Hematopoietic multipotent progenitor cell treated with erythropoietin and hydrocortisone succinate and interleukin-3 and kit ligand, for 15 days (in vitro differentiated cells): Measurements from ENCODE around the gene IGFLR1.

Experiments used
- DNase-seq: peaks from one replicate; pipeline ENCODE4 v3.0.0-alpha.2; 2015; ENCODE audit warnings: low spot score

The IGFLR1 gene, protein sequence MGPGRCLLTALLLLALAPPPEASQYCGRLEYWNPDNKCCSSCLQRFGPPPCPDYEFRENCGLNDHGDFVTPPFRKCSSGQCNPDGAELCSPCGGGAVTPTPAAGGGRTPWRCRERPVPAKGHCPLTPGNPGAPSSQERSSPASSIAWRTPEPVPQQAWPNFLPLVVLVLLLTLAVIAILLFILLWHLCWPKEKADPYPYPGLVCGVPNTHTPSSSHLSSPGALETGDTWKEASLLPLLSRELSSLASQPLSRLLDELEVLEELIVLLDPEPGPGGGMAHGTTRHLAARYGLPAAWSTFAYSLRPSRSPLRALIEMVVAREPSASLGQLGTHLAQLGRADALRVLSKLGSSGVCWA

DNA sequence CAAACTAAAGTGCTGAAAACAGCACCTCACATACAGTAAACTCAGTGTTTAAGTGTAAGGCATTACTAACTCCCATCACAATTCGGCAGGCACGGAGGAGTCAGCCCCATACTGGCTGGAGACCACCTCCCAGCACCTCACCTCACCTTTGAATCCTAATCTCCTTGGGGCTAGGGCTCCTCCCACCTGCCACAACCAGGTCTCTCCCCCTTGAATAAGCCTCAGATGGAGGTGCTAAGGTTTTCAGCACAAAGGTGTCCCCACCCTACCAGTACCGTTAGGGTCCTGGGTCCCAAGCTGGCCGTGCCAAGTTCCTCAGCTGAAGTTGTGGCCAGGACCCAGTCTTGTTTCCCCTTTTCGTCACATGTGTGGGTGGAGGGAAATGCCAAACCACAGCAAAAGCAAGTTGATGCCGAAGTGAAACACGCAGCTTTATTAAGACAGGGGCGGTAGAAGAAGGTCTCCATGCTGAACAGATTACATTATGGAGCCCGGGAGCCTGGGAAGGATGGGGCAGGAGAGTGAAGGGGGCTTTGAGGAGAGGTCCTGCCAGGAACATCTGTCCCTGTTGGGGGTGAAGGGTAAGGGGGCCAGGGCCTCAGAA lies at the start of gene IGFLR1:
Gene IGFLR1 (minus strand): TSS at position 332 of the 604 bp plus-strand sequence. CDS start 1,272 bp downstream, outside the sequence.
- DNase-seq, result no peak

DNA sequence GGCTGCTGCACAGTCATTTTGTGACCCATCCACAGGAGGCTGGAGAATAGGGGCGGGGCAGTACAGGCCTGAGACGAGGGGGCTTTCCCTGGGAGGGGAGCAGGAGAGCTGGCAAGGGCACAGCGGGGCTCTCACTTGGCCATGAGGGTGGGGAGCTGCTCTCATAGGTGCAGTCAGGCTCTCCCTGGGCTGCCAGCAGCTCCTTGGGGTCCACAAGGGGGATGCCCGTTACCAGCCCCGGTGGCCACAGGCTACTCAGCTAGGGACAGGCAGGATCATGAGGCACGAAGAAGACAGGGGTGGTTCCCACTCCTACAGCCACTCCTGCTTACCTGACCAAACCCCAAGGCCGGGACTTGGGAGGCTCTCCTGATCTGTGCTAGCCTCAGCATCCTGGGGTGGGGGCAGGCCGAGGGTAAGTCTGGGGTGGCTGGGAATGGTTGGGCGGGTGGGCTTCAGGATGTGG lies 49.6 kb upstream of the IGFLR1 start:
- DNase-seq, result no peak

DNA sequence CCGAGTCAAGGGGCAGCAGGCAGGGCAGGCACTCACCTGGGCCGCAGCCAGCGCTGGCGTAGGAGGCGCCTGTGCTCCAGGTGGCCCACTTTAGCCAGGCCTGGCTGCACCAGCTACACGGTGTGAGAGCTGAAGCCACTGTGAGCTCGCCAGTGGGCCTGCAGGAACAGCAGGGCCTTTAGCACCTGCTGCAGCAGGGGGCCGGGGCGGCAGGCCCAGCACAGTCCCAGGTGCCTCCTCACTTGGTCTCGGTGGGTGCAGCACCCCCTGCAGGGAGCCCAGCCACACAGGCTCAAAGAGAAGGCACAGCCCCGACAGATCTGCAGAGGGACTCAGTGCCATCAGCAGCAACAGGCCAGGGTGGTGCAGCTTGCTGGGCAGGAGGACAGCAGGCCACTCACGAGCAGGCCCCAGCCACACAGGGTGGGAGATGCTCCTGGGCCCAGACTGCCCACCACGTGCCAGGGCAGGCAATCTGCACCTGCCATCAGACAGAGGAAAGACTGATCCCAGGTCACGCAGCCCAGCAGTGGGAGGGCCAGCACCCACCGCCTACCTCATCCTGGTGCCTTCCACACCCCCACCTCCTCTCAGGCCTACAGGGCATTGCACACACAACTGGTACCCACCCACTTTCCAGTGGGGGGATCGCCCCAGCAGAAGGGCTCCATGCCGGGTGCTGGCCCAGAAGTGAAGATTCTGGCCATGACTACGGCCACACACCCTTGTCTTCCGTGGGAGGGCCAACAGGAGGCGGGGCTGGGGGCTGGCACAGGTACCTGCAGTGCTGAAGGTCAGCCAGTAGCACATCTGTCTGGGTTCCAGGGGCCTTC lies 48.9 kb upstream of the IGFLR1 start:
- DNase-seq, result no peak

DNA sequence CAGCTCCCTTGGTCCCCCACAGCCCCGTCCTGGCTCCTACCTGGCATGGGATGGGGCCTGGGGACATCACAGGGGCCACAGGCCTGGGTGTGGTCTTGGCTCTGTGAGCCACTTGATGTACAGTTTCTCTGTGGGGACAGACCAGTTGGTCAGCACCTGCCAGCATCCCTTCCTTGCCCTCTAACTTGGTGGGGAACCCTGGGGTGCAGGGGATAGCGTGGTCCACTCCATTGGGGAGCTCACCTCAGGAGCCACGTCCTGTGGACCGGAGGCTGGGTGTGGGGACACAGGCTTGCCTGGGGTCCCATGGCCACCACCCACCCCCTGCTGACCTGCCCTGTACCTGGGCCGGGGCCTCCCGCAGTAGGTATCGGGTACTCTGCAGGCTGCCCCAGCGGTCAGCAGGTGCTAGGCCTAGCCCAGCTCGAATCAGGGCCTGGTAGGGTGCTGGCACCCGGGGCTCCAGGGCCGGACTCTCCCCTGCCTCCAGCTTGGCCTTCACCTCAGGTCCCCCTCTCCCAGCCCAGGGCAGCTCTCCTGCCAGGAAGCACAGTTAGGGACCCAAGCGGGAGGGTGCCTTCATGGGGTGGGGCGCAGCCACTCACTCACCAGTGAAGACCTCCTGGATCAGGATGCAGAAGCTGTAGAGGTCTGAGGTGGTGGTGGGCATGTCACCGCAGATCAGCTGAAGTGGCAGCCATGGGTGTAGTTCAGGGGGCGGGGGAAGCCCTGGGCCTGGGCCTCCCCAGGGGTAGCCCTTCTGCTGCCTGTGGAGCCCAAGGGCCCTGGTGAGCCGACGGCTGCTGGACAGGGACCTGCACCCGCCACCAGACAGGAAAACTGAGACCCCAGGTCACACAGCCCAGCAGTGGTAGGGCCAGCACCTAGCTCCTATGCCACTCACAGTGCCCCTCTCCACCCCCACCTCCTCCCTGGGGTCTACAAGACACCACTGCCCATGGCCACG lies 48.0 kb upstream of the IGFLR1 start:
- no peak for DNase-seq

DNA sequence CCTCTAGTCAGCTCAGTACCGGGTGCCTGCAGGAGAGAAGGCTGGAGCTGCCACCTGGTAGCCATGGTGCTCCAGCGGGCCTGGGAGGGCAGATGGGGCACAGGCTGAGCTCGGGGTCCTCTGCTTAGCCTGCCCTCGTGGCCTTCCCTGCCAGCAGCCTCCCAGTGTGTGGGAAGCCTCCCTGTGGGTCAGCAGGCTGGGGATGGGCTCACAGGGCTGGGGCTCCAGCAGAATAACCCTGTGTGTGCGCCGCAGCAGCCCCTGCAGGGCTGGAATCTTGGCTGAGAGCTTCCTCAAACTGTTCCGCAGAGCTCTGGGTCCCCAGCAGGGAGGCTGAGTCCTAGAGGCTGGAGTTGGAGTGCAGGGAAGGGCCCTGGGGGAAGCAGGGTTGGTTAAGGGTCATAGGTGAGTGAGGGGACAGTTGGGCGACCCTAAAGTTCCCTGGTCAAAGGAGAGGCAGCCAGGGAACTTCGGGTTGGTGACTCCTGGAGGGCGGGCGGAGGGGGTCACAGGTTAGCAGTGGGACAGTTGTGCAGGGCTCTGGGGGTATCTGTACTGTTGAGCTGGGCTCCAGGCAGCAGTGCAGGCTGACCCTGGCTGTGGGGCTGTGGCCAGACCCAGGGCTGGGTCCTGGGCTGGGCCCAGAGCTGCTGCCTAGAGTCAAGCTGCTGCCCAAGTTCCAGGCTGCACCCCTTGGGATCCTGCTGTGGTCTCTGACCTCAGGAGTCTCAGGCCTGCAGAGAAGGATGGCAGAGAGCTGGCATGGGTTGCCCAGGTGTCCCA lies 47.1 kb upstream of the IGFLR1 start:
- no peak for DNase-seq

DNA sequence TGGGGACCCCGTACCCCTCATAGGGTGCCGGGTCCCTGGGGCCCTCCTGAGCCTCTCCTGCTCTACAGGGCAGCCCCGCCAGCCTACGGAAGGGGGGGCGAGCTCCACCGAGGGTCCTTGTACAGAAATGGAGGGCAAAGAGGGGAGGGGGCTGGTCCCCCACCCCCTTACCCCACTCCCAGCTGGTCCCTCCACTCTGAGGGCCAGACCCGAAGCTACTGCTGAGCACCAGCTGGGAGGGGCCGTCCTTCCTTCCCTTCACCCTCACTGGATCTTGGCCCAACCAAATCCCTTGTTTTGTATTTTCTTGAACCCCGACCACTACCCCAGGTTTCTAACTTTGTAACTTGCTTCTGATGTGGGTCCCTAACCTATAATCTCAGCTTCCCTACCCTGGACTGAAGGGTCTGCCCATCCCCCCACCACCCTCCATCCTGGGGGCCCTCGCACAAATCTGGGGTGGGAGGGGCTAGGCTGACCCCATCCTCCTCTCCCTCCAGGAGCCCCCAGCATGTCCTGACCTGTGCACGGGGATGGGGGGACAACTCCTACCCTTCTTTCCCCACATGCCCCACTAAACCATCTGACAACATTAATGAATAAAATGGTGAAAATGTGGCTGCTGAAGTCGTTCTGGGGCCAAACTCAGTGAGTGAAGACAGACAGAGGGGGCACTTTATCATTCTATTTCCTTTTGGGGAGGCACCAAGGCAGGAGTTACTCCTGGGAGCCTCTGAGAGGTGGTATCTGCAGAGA lies 46.1 kb upstream of the IGFLR1 start:
- DNase-seq, result no peak

DNA sequence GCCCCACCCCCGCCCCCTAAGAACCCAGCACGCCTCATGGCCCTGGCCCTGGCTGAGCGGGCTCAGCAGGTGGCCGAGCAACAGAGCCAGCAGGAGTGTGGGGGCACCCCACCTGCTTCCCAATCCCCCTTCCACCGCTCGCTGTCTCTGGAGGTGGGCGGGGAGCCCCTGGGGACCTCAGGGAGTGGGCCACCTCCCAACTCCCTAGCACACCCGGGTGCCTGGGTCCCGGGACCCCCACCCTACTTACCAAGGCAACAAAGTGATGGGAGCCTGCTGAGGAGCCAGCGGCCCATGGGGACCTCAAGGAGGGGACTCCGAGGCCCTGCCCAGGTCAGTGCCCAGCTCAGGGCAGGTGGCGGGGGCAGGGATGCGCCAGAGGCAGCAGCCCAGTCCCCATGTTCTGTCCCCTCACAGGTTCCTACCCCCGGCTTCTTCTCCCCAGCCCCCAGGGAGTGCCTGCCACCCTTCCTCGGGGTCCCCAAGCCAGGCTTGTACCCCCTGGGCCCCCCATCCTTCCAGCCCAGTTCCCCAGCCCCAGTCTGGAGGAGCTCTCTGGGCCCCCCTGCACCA lies 45.1 kb upstream of the IGFLR1 start:
- DNase-seq, result no peak

DNA sequence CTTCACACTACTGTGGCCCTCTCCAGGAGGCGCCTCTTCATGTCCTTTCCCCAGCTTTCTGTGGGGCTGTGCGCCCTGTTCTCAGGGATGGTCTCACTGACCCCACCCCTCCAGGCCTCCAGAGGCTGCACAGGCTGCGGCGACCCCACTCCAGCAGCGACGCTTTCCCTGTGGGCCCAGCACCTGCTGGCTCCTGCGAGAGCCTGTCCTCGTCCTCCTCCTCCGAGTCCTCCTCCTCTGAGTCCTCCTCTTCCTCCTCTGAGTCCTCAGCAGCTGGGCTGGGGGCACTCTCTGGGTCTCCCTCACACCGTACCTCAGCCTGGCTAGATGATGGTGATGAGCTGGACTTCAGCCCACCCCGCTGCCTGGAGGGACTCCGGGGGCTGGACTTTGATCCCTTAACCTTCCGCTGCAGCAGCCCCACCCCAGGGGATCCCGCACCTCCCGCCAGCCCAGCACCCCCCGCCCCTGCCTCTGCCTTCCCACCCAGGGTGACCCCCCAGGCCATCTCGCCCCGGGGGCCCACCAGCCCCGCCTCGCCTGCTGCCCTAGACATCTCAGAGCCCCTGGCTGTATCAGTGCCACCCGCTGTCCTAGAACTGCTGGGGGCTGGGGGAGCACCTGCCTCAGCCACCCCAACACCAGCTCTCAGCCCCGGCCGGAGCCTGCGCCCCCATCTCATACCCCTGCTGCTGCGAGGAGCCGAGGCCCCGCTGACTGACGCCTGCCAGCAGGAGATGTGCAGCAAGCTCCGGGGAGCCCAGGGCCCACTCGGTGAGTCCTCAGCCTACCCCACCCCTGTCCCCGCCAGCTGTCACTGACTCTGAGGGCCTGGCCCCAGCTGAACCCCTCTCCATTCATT lies 44.3 kb upstream of the IGFLR1 start:
- DNase-seq, result no peak

DNA sequence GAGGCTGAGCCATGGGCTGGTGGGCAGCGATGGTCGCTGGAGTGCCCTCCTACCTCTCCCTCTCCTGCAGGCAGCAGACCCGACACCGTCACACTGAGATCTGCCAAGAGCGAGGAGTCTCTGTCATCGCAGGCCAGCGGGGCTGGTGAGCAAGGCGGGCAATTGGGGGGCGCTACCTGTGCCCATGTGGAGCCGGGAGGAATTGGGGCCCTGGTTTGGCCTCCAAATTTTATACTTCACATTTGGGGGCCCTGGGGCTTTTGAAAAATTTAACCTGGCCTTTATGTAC lies 43.0 kb upstream of the IGFLR1 start:
- no peak for DNase-seq

DNA sequence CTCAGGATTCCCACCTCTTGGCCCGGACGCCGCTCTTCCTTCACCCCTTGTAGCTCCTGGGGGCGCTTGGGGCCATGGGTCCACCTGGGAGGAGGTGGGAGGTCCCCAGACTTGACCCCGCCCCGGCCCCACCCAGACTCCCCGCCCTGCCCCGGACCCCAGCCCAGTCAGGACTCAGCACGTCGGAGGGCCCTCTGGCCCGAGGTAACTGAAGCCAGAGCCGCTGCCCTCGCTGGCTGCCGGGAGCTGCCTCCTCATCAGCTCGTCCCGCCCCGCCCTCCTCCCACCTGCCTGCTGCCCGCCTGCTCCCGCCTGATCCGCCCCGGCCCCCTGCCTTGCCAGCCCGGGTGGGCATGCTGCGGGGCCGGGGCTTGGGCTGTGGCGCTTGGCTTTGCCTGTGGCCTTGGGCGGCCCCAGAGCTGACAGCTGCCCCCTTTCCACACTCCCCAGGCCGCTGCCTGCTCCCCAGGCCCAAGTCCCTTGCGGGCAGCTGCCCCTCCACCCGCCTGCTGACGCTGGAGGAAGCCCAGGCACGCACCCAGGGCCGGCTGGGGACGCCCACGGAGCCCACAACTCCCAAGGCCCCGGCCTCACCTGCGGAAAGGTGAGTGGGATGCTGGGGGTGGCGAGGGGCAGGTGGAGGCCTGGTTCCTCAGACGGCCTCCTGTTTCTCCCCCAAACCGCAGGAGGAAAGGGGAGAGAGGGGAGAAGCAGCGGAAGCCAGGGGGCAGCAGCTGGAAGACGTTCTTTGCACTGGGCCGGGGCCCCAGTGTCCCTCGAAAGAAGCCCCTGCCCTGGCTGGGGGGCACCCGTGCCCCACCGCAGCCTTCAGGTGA lies 42.5 kb upstream of the IGFLR1 start:
- DNase-seq, result no peak

DNA sequence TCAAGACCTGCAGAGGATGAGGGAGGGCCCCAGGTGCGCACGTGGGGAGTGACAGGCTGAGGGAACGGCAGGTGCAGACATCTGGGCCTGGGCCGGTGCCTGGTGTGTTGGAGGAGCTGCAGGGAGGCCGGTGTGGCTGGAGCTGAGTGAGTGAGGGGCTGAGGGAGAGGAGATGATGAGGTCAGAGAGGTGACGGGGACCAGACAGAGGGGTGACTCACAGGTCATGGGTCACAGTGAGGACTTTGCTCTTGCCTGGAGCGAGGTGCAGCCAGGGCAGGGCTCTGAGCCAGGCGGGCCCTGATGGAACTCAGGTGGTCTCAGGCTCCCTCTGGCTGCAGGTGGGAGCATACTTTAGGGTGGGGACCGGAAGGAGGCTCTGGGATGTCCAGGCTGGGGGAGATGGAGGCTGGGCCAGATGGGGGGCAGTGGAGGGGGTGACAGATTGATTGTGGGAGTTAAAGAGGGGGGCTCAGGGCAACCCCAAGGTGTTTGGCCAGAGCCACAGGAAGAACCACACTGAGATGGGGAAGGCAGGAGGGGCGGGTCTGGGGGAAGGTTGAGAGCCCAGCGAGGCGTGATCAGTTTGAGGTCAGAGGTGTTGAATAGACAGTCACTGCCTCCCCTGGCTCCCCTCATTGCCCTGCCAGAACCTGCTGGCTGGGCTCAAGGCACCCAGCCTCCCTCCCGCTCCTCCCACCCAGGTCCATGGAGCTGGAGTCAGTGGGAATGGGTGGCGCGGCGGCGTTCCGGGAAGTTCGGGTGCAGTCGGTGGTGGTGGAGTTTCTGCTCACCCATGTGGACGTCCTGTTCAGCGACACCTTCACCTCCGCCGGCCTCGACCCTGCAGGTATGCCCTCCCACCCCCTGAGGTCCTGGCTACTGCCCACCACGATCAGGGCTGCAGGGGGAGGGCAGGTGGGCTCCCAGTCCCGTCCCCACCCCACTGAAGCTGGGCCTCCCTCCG lies 41.5 kb upstream of the IGFLR1 start:
- DNase-seq, result no peak

DNA sequence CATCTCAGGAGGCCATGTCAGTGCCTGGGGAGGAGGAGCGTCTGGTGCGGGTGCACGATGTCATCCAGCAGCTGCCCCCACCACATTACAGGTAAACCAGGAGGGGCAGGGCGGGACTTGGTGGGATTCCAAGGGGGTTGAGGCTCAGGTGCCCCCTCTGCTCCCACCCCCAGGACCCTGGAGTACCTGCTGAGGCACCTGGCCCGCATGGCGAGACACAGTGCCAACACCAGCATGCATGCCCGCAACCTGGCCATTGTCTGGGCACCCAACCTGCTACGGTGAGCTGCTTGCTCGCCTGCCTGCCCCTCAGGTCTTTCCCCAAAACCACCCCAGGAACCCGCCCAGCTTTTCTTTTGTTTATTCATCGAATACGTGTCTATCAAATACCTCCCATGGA lies 40.3 kb upstream of the IGFLR1 start:
- DNase-seq, result no peak

DNA sequence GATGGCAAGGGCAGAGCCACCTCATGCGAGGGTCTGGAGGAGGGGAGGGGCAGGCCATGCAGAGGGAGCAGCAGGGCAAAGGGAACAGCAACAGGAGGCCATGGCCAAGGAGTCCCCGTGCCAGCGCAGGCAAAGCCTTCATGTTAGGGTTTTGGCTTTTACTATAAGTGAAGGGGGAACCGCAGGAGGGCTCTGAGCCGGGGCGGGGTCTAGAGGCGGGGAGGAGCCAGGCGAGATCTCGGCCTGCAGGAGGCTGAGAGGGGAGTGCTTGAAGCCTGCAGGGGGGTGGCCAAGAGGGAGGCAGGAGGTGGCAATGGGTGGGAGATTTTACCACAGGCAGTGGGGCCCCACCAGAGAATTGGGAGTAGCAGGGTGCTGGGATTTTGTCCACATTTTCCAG lies 39.4 kb upstream of the IGFLR1 start:
- DNase-seq, result no peak

DNA sequence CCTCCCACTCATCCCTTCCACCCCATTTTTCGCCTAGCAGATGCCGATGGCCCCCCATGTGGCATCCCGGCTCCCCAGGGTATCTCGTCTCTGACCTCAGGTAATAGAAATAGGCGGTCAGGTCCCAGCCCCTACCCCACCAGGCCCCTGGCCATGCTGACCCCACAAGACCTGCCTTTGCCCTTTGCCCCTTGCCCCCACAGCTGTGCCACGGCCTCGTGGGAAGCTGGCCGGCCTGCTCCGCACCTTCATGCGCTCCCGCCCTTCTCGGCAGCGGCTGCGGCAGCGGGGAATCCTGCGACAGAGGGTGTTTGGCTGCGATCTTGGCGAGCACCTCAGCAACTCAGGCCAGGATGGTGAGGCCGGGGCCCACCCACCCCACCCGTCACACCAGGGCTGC lies 38.5 kb upstream of the IGFLR1 start:
- DNase-seq, result no peak

DNA sequence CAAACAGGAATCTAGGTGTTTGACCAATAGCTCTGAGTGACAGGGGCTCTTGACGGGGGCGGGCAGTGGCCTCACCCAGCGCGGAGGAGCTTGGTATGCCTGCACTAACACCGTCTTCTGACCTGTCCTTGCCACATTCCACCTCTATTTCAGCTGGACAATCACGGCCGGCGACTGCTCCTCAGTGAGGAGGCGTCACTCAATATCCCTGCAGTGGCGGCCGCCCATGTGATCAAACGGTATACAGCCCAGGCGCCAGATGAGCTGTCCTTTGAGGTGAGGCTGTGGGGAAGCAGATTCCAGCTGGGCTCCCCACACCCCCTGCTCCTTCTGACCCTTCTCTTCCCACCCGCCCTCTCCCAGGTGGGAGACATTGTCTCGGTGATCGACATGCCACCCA lies 37.8 kb upstream of the IGFLR1 start:
- no peak for DNase-seq

DNA sequence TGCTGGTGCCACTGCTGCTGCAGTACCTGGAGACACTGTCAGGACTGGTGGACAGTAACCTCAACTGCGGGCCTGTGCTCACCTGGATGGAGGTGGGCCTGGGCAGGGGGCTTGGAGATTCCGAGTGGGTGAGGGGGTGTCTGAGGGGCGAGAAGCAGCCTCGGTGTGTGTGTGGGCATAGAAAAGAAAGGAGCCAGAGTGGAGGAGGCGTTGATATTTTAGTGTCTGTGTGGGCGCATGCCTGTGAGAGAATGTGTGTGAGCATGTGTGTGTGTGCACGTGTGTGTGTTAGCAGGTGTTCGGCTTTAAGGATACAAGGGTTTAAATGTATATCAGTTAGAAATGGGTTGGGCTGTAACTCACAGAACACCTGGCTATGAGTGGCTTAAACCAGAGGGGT lies 36.8 kb upstream of the IGFLR1 start:
- DNase-seq, result no peak

DNA sequence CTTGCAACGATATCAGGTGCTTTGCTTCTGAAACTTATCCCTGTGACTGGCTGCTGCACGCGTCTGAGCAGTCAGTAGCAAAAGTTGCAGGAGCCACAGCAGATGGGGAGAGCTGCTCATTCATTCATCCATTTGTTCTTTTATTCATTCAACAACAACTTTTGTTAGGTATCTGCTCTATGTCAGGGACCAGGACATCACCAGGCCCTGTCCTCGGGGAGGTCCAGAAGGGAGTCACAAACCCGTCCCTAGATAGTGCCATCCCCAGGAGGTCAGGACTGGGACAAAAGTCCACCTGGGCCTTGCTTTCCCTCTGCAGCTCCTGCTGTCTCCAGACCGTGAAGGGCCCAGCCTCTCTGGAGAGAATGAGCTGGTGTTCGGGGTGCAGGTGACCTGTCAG lies 35.7 kb upstream of the IGFLR1 start:
- DNase-seq, result no peak
